HG03439 (cell line): ENCODE measurements around the gene AHR.

Experiments
- ATAC-seq: cut with Tn5 transposase; IDR thresholded peaks from one replicate; pipeline ENCODE4 v1.9.1; 2021; ENCODE audit warnings: mild to moderate bottlenecking, moderate library complexity; ENCODE audit not compliant: unreplicated experiment

AHR gene

DNA sequence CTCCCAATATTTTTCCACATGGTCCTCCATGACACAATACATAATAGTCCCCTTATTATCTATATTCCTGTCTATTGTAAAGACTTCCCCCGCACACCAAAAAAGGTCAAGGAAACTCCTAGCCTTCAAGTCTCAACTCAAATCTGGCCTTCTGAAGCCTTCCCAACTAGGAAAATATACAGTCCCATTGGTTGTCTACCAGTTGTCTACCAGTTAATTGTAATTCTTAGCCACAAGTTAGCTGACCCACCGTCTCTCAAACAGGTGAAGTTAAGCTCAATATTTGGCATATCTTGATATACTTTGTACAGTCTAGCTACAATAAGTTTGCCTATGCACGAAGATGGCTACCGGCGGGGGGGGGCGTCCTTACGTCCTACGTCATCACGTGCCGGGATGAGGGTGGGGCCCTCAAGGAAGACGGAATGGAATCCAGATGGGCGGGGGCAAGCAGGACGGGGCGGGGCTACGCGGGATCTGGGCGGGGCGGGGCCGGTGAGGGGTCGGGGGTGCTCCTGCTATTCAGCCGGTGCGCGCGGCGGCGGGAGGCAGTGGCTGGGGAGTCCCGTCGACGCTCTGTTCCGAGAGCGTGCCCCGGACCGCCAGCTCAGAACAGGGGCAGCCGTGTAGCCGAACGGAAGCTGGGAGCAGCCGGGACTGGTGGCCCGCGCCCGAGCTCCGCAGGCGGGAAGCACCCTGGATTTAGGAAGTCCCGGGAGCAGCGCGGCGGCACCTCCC lies at the start of gene AHR:
Gene AHR (plus strand): TSS at position 551 of the 738 bp plus-strand sequence. CDS start 613 bp downstream, outside the sequence.
- ATAC-seq = peak; percentile 59

DNA sequence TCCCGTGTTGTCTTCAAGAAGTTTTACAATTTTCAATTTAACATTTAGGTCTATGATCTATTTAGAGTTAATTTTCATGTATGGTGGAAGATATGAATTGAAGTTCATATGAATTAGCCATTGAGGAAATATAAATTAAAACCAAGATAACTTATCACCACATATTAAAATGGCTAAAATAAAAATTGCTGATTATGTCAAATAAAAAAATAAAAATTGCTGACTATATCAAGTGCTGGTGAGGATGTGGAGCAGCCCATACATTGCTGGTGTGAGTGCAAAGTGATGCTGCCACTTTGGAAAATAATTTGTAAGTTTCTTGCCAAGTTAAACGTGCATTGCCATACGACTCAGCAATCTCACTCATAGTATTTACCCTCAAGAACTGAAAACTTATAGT lies 44.6 kb upstream of the AHR start:
- ATAC-seq = no peak

DNA sequence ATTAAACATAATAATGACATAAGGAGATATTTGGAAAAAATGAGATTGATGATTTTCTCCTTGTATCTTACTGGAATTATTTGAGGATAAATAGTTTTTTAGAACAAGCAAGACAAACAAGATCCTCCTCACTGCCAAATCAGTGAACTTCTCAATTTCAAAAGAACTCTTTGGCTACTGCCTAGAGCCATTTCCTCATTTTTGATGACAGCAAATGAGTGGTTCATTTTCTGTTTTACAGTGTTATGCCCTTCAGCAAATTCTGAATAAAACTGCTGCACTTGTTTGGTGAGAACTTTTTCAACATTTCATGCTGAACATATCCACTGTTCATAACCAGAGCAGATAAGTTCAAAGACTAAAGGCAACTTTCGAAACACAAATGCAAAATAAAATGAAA lies 42.5 kb upstream of the AHR start:
- ATAC-seq = no peak

DNA sequence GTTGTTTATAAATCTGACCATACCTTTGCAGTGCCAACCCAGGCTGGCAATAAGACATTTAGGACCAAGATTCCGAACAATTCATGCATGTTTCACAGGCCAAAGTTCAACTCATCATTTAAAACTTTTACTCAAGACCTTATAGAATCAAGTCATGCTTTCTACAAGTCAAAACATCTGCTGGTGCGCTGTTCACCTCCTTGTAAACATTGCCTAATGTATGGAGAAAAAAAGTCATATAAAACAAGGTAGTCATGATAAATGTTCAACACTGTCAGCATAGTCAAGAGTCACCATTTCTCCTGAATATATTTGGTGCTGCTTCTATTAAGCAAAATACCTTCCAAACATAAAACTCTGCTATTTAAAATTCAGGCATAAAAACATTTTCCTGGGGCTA lies 42.1 kb upstream of the AHR start:
- ATAC-seq = no peak

DNA sequence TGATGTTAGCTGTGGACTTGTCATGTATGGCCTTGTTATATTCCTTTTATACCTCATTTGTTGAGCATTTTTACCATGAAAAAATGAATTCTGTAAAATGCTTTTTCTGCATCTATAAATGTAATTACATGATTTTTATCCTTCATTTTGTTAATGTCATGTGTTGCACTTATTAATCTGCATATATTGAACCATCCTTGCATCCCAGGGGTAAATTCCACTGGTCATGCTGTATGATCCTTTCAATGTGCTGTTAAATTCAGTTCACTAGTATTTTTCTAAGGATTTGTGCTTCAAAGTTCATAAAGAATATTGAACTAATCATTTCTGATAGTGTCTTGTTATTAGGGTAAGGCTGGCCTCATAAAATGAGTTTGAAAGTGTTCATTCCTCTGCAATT lies 31.9 kb upstream of the AHR start:
- no peak for ATAC-seq

DNA sequence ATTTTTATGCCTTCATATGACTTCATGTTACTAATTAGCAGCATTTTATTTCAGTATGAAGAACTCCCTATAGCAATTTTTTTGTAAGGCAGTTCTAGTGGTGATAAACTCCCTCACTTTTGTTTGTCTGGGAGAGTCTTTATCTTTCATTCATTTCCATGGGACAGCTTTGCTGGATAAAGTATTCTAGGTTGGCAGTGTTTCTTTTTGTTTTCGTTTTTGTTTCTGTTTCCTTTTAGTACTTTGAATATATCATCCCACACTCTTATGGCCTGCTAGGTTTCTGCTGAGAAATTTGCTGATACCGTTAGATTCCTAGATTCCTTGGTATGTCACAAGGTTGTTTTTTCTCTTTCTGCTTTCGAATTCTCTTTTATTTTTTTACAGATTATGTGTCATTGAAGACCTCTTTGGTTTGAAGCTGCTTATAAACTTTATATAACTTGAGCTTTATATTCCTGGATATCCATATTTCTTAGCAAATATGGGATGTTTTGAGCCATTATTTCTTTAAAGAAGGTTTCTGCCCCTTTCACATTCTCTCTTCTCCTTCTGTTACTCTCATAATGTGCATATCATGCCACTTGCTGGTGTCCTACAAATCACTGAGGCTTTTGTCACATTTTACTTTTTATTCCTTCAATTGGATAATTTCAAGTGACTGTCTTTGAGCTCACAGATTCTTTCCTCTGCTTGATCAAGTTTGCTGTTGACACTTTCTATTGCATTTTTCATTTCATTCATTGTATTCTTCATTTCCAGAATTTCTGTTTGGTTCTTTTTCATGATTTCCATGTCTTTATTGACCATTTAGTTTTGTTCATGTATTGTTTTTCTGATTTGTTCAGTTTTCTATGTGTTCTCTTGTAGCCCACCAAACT lies 28.9 kb upstream of the AHR start:
- no peak for ATAC-seq

DNA sequence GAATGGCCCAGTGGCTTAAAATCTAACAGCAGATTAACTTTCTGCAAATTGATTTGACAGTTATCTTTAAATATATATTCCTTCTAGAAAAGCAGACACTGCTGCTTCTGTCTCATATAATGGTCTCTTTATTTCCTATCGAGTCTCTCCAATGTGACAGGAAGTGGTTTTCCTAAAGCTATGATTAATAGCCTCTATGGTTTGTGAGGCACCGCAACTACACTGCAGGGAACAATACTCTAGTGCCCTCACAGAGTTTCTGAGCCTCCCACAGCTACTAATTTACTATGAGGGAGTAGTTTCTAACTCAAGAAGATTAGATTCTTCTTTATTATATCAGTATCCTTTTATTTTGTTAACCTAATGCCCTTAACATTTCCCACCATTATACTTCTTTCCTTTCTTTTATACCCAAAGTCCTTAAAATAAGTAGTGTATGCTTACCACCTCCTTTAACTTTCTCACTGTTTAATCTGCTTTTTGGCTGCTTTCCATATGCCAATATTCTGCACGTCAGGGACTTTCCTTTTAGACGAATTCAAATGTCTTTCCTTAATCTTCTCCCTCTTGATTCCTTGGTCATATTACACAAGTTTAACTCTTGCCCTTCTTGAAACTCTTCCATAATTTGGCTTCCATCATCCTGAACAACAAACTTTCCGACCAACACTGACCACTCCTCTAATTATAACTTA lies 23.8 kb upstream of the AHR start:
- no peak for ATAC-seq

DNA sequence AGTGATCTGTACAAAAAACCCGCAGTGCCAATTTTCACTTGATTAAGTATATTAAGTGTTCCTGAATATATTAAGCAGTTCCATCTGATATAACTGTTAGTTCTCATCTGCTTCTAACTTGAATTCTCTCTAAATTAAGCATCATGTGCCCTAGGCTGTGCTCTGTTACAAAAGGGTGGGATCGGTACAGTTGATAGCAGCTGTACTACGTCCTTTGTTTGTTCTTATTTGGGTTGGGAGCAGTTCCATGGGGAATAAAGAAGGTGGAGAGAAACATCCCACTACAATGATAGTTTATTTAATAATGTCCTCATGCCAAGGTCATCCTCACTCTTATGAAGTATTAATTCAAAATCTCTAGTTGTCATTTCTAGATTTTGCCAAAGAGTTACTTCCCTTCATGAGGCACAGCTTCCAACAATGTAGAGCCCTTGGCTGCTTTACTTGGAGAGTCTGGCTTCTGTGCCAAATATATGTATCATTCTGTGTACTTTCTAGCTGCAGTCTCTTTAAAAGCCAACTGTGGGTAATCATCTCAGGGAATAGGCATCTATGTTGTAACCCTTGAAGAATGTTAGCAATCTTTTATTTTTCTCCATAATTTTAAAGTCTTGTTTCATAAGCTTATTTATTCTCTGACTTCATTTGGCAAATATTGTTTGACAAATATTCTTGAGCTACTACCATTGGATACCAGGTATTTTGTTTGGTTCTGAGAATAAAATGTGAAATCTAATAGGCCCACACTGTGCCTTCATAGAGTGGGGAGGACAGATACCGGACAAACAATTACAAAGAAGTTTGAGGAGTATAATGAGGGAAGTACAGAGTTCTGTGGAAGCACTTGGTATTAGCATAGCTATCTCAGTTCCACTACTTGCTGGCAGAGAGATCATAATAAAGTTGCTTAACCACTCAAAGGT lies 22.4 kb upstream of the AHR start:
- ATAC-seq = no peak

DNA sequence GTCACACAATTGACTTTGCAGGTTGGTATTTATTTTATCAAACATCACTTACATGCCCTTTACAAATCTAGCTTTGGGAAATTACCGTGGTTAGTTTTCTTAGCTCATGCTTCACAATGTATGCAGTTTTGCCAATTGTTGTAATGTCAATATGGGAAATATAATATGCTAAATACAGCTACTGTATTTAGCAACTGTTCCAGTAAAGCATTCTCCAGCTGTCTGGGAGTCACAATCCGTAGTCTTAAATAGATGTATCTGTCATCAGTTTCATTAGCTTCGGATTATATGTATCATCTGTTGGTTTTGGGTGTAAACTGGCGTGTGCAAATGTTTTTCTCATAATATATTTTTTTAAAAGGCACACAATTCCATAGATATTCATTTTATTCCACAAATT lies 19.4 kb upstream of the AHR start:
- ATAC-seq = no peak

DNA sequence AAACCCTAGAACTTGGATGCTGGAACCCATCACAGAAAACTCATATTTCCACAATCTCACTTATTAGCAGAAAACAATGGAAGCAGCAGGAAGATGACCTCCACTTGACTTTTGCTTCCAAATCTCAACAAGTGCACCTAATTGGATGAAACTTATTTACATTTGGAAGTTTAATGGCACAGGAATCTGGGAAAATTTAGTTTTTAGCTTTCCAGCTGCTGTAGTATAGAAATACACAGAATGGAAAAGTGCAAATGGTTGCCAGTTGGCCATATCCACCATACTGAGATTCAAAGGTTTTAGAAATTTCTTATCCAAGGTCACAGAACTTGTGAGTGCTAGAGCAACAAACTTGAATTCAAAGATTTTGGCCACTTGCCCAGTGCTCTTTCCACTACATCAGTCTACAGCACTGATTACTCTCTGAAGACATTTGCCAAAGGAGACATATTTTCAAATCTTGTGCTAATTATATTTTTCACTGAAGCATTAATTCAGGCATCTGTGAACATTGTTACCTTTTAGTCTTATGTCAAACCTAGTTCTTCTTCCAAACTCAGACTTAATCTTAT lies 9.3 kb upstream of the AHR start:
- ATAC-seq = no peak

DNA sequence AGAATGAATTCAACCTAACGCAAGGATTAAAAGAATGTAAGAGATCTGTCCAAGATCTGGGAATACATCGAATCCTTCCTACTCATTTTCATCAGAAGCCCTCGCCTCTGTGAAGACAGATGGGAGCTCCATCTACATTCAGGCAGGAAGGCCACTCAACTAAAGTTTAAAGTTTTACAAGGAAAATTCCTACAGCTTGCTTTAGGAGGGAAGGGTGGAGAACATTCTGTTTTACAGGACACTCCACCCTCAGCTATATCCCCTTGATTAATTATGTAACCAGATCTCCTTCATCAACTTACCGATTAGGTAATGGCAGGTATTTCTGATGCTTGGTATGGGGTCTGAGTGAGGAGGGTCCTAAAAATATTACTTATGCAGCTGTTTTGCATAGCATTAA lies 5.6 kb upstream of the AHR start:
- ATAC-seq = no peak

DNA sequence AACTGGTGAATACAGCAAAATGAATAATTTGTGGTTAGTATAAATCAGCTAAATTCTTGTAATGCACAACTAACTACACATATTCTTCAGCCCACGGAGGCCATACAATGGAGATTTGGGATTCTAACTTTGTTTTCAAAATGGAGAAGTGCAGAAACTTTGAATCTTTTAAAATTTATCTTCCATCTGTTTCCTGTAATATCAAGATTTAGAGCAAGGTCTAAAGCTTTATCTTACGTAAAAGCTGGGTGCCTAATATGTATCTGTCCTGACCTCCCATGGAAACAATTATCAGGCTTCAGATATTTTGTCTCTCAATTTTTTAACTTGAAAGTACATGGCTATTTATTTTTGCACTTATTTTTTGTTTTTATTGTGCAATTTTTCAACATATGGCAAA lies 5.0 kb upstream of the AHR start:
- ATAC-seq = no peak

DNA sequence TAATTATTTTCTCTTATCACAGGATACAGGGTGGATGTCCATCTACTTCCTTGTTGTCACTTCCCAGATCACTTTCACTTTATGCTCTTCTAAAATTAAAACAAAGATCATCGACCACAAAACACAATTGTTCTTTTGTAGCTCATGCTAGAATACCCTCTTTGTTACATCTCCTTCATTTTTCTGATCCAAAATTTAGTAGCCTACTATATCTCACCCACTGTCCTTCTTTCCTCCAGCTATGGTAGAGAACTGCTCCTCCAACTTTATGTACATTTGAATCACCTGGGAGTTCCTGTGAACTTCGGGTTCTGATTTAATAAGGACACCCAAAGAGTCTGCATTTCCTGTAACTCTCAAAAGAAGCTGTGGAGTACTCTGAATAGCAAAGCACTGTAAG lies 1.2 kb upstream of the AHR start:
- ATAC-seq = no peak

DNA sequence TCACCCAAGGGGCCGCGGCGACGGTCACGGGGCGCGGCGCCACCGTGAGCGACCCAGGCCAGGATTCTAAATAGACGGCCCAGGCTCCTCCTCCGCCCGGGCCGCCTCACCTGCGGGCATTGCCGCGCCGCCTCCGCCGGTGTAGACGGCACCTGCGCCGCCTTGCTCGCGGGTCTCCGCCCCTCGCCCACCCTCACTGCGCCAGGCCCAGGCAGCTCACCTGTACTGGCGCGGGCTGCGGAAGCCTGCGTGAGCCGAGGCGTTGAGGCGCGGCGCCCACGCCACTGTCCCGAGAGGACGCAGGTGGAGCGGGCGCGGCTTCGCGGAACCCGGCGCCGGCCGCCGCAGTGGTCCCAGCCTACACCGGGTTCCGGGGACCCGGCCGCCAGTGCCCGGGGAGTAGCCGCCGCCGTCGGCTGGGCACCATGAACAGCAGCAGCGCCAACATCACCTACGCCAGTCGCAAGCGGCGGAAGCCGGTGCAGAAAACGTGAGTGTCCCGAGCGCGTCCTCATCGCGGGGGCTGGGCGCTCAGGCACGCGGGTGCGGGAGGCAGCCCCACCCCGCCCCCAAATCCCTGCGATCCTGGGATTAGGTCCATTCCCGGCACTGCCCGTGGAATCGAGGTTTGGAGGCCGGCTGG lies 509 bp downstream of the AHR start:
- ATAC-seq = peak; percentile 31

DNA sequence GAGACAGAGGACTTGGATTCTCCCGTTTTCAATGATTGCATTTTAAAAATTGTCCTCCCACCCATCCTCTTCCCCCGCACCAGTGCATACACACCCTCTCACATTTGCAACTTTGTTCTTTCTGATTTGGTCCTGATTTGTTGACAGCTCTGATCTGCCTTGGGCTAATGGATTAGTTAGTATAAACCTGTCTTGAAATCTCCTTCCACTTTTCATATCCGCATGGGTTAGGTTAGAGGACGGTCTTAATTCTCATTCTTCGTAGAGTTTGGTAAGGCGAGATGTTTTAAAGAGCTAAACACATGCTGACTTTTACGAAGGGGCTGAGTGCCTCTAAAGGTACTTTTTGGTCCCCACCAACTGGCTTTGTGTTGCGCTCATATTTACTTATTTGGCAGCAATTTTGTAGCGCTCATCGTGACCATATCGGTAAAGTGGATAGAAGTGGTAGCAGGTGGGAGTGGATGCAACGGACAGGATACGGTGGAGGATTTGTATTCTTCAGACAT lies 1.1 kb downstream of the AHR start:
- peak; percentile 5 for ATAC-seq

DNA sequence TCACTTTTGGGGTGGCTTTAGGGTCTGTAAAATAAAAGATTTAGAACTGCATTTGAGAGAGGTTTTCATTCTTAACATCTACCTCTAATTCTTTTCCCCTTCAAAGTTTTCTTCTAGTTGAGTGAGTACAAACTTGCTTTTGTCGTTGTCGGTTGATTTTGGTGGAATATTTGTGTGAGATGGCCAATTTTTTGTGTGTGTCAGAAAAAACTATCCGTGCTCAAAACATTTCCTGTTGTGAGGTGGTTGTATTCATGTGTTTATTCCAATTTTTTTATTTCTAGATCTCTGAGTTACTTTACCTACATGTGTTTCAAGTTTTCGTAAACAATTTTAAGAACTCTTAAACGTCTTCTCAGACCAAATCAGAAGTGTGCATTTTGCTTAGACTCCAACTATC lies 1.6 kb downstream of the AHR start:
- no peak for ATAC-seq

DNA sequence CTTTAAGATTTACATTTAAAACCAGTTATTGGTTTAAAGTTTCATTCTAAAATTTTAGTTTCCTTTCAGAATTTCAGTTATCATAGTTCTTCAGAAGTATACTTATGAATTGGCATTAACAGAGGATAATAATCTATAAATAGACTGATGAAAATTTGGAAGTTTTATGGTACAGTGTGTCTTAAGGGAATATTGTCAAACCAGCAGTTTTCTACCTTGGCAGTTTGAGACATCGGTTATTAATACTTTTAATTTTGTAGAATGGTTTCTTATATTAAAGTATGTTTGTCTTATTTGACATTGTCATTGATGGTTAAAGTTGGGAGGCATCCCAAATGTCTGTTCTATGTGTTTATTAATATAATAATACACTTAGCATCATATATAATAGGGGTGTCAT lies 2.0 kb downstream of the AHR start:
- ATAC-seq = no peak

DNA sequence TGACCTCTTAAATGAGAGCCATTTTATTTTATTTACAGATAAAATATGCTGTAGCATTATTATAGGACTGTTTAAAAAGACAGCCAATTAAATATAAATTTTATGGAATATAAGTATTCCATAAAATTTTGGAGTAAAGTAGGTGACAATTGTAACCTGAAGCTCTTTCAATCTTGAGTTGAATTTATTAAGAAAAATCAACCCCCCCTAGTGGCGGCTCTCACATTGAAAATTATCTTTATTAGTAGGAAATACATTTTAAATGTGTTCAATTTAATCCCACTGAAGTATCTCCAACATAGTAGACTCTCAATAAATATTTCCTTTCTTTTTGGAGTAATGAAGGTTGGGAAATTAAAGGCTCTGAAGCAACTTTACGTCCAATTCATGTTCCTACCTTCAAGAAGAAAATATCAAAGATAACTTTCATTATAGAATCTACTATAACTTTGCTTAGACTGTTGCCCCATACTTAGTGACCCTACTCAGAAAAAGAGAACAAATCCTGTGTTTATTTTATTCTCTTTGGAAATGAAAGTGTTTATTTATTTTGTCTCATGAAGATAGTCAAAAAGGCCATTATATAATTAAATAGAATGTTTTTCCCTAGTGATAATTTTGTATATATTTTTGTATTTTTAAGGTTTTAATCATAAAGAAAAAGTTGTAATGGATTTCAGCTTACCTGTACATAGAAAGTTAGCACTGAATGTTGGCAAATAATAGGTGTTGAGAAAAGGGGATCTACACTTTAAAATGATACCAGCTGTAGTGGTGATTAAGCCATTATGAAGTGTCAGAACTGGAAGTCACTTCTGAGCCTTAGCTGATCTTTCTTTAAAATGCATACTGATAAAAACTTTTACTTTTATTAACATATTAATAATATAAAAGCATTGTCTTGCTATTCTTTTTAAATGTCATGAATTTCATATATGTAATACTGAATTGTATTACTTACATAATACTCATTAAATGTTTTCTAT lies 3.3 kb downstream of the AHR start:
- ATAC-seq = no peak
